IMR-90 (cell line): ENCODE results near the gene MED23.

Experiments used
- BHLHE40 ChIP-seq: fragments of 150-350 bp; IDR thresholded peaks from 2 replicates; pipeline ENCODE4 v1.6.1; 2016; ENCODE audit warnings: mild to moderate bottlenecking, low read depth, low read length
- CEBPB ChIP-seq: IDR thresholded peaks from 2 replicates; pipeline ENCODE4 v1.6.1; 2012; ENCODE audit warnings: low read depth, low read length, improper control_type of control experiment
- CHD1 ChIP-seq: IDR thresholded peaks from 2 replicates; pipeline ENCODE4 v1.6.1; 2012; ENCODE audit warnings: low read depth, low read length, improper control_type of control experiment
- CTCF ChIP-seq: conservative IDR thresholded peaks from 2 replicates; pipeline ENCODE4 v1.5.1; 2012; ENCODE audit warnings: mild to moderate bottlenecking, low read depth, low read length, improper control_type of control experiment
- ELK1 ChIP-seq: fragments of 150-350 bp; IDR thresholded peaks from 2 replicates; pipeline ENCODE4 v1.6.1; 2016; ENCODE audit warnings: low read depth, mild to moderate bottlenecking, low read length, moderate library complexity, borderline replicate concordance
- MAFK ChIP-seq: IDR thresholded peaks from 2 replicates; pipeline ENCODE4 v1.6.1; 2012; ENCODE audit warnings: low read depth, low read length, improper control_type of control experiment
- MXI1 ChIP-seq: IDR thresholded peaks from 2 replicates; pipeline ENCODE4 v1.6.1; 2012; ENCODE audit warnings: low read depth, mild to moderate bottlenecking, low read length, moderate library complexity, borderline replicate concordance
- NFE2L2 ChIP-seq: fragments of 150-350 bp; IDR thresholded peaks from 2 replicates; pipeline ENCODE4 v1.6.1; 2016; ENCODE audit warnings: low read depth, mild to moderate bottlenecking, low read length
- POLR2A ChIP-seq: IDR thresholded peaks from 2 replicates; pipeline ENCODE4 v1.6.1; 2012; ENCODE audit warnings: mild to moderate bottlenecking, low read depth, low read length
- RAD21 ChIP-seq: IDR thresholded peaks from 2 replicates; pipeline ENCODE4 v1.6.1; 2012; ENCODE audit warnings: low read length, improper control_type of control experiment
- RCOR1 ChIP-seq: IDR thresholded peaks from 2 replicates; pipeline ENCODE4 v1.6.1; 2012; ENCODE audit warnings: mild to moderate bottlenecking, low read length, improper control_type of control experiment; ENCODE audit not compliant: insufficient replicate concordance
- USF2 ChIP-seq: fragments of 150-350 bp; IDR thresholded peaks from 2 replicates; pipeline ENCODE4 v1.6.1; 2017; ENCODE audit warnings: mild to moderate bottlenecking, antibody characterized with exemption, low read length, low read depth

- no peak for TF ChIP-seq CTCF
- no peak for TF ChIP-seq CHD1
- no peak for TF ChIP-seq MAFK
- no peak for TF ChIP-seq MXI1
- no peak for TF ChIP-seq RAD21
- TF ChIP-seq NFE2L2 = no peak
- no peak for TF ChIP-seq CEBPB
- no peak for TF ChIP-seq BHLHE40
- no peak for TF ChIP-seq POLR2A
- no peak for TF ChIP-seq ELK1
- no peak for TF ChIP-seq RCOR1
- TF ChIP-seq USF2 = no peak
Measured at GRCh38 chr6:131652472-131652871, 24.4 kb upstream of the MED23 start.
